ENCODE data around the gene PAN3.

- TF ChIP-seq, protein P1, sequence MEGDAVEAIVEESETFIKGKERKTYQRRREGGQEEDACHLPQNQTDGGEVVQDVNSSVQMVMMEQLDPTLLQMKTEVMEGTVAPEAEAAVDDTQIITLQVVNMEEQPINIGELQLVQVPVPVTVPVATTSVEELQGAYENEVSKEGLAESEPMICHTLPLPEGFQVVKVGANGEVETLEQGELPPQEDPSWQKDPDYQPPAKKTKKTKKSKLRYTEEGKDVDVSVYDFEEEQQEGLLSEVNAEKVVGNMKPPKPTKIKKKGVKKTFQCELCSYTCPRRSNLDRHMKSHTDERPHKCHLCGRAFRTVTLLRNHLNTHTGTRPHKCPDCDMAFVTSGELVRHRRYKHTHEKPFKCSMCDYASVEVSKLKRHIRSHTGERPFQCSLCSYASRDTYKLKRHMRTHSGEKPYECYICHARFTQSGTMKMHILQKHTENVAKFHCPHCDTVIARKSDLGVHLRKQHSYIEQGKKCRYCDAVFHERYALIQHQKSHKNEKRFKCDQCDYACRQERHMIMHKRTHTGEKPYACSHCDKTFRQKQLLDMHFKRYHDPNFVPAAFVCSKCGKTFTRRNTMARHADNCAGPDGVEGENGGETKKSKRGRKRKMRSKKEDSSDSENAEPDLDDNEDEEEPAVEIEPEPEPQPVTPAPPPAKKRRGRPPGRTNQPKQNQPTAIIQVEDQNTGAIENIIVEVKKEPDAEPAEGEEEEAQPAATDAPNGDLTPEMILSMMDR (IDR thresholded peaks at IDR 0.05) = no peak
- no peak for TF ChIP-seq POLR2A (IDR thresholded peaks at IDR 0.05)
Measured at GRCh38 chr13:28099396-28100149, 38.8 kb upstream of the PAN3 start.
